GM21526 (cell line): ENCODE results near the gene ZNF235.
"Not testable (repeated sequence)": the region's sequence is repeated elsewhere in the genome, so short reads cannot be mapped to it uniquely, and the experiment has no call there.

ENCODE experiments used
- ATAC-seq: cut with Tn5 transposase; IDR thresholded peaks from one replicate; pipeline ENCODE4 v1.9.1; 2021; ENCODE audit warnings: moderate library complexity; ENCODE audit not compliant: unreplicated experiment, low FRiP score

The ZNF235 gene

DNA sequence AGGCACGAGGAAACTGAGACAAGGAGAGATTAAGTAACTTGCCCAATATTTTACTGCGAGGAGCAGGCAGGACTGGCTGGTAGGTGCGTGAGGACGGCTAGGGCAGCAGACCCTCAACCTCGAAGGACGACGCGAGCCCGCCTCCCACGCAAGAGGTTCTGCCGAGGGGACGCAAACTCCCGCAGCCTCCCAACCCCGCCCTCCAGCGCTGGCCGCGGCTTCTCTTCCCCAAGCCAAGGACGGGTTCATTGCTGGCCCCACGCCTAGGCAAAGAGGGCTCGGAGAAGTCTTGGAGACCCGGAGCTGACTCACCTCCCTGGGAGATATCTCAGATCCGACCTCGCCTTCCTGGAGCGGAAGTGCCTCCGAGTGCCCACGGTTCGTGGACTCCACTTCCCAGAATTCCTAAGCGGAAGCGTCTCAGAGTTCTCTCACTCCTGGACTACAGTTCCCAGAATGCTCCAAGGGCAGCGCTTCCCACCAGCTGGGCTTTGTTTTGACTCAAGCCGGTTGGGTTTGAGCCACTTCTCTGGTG is at the start of gene ZNF235:
Gene ZNF235 (minus strand): TSS at position 367 of the 535 bp plus-strand sequence. CDS start 1,621 bp downstream, outside the sequence.
- peak; percentile 83 for ATAC-seq

DNA sequence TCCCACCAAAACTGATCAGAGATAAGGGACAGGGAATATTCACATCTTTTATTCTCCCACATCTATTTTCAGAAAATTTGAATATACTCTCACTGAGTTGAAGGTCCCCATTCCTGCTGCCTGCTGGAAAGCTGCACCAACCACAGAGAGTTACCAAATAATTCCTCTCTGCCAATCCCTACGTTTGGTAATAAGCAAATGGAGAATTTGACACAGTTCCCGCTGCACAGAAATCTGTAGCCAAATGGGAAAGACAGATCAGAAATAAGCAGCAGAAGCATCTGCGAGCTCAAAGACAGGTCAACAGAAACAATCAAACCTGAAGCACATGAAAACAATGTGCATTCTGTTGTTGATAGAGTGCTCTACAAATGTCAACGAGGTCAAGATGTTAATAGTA is 41.7 kb upstream of the ZNF235 start:
- no peak for ATAC-seq

DNA sequence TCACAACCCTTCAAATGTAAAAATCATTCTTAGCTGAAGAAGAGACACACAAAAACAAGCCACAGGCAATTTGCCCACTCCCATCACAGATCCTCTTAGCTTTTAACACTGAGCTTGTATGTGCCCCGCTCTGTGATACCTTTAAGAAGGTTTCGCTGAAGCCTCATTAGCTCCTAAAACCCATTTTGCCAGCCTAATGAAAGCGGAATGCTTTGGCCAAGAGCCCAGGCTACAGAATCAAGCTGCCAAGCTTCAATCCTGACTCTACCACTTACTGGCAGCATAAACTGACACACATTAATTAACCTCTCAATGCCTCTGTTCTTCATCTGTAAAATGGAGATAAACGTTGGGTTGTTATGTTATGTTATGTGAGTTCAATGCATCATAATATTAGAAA is 41.1 kb upstream of the ZNF235 start:
- no peak for ATAC-seq

DNA sequence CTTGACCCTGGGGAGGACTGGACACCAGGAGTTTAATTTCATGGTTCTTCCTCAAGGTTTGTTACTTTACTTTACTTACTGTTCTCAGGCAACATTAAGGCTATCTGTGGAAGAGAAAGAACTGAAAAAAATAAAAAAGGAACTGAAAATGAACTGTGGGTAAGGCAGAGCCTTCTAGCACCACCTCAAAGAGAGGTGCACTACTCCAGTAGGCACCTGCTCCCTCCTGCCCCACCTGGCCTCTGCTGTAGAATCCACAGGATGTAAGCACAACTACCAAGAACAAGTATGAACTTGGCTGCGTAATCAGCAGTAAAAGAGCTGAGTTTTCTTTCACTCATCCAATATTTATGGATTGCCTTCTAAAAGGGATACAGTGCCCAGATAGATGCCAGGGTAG is 39.4 kb upstream of the ZNF235 start:
- no peak for ATAC-seq

DNA sequence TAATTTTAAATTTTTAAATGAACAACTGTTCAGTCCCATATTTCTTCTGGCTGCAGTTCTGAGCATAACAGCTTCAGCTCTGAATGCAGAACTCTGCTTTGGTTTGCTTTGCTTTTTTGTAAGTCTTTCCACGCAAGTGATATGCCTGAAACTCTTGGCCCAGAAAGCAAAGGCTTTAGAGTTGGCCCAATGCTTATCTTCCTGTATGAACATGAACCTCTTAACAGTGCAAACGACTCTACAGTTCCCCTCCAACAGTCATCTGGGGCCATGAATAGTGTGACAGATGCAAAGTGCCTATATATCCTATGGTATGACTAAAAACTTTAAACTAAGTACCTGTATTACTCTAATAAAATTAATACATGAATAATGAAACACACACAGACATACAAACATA is 37.0 kb upstream of the ZNF235 start:
- no peak for ATAC-seq

DNA sequence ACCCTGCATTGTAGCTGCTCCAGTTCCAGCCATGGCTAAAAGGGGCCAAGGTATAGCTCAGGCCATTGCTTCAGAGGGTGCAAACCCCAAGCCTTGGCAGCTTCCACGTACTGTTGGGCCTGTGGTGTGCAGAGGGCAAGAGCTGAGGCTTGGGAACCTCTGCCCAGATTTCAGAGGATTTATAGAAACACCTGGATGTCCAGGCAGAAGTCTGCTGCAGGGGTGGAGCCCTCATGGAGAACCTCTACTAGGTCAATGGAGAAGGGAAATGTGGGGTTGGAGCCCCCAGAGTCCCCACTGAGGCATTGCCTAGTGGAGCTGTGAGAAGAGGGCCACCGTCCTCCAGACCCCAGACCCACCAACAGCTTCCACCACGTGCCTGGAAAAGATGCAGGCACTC is 29.8 kb upstream of the ZNF235 start:
- ATAC-seq, result not testable (repeated sequence)

DNA sequence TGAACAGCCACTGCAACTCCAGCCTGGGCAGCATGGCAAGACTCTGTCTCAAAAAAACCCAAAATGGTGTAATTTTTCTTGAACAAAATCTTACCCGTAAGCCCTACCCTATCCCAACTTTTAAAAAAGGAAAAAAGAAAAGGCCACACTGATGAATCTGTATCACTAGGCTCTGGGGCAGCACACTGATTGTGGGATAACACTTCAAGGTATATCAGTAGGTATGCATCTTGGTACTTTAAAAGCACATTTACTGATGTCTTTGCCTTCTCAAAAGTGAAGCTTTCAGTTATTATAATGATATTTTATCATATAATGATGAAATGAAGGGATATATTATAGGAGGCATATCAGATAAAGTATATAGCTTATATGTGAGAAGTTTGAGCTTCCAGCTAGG is 27.3 kb upstream of the ZNF235 start:
- ATAC-seq, result no peak

DNA sequence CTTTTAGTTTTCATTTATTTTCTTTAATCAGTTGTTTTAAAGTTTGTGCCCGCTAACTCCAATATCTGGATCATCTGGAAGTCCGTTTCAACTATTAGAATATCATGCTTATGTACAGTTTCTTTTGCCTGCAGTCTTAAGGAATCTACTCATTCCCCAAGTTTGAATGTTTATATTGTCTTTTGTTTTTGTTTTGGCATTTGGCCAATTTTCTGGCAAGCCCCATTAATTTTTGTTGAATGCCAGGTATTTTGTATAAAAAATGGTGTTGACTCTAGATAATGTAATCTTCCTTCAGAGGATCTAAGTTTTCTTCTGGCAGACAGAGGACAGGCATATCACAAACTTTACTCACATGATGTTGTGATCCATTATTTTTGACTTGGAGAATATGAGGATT is 11.1 kb upstream of the ZNF235 start:
- no peak for ATAC-seq

DNA sequence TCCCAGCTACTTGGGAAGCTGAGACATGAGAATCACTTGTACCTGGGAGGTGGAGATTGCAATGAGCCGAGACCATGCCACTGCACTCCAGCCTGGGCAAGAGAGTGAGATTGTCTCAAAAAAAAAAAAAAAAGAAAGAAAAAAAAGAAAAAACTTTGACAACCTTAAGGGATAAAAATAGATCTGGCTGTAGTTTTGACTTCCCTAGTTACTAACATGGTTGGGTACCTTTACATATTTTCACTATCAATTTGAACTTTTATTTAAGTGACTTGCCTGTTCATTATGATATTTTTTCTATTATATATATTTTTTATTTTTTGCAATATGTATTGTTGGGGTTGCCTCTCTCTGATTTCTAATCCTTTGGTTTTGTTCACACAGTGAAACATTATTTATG is 8.4 kb upstream of the ZNF235 start:
- no peak for ATAC-seq

DNA sequence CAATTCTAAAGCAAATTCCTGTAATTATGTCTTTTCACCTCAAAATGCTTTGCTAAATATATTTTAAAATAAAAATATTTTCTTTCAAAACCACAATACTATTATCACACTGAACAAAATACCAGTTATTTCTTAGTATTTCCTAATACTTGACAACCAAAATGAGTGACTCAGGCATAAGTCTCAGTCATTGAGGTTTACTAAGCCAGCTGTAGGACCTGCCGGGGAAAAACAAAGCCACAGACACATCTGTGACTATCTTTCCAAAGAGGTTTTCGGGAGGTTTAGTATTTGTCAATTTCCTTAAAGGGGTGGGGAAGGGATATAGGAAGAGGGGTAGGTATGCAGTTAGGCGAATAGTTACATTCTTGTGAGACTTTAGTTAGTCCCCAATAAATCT is 3.2 kb upstream of the ZNF235 start:
- no peak for ATAC-seq

DNA sequence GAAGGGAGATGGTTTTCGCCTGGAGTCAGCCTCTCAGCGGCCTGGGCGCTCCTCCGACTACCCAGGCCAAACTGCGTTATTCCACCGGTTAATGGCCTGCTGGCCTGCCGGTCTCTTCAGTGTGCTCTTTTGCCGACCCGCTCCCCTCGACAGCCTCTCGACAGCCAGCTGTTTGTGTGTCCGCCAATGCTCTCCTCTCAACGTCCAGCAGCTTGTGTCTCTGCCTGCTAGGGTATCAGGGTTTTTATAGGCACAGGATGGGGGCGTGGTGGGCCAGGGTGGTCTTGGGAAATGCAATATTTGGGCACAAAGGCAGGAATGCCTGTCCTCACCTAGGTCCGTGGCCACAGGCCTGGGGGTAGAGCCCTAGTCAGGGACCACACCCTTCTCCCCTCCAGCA is 1.5 kb upstream of the ZNF235 start:
- no peak for ATAC-seq

DNA sequence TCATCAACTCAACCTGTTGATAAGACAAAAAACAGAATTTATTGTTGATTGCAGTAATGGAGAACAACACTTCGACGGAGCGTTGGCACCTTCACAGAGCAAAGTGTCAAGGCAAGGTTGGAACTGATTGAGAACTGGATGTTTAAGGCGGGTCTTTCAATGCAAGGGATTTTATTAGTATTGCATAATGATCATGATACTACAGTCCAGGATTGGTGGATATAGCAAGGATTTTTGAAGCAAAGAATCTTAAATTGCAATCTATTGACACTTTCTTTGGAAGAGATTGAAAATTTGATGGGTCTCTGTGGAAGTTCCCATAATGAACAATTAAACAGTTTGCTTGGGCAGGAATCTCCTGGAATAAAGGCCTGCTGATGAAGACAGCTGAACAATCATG is 632 bp upstream of the ZNF235 start:
- no peak for ATAC-seq

DNA sequence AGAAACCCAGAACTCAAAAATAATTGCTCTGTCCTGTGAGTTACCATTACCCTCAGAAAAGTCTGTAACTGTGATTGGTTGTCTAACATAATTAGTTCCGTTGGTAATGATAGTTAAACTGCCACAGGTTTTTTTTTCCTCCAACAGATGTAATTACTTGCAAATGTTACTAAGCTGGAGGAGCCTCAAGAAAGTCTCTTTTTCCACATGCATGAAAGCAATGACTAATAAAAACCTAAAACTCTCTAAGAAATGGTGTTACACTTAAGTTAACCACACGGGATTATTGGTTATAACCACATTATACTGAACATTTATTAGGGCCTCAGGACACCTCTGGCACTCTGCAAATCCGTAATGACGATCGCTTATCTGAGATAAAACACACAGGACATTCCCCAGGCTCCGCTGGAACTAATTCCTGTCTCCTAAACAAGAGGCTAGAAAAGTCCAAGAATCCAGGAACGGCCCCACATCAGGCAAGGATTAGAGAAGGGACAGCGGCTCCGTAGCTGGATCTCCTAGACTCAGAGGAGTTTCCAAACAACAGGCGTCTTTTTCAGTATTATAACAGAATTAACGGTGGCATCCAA is 753 bp downstream of the ZNF235 start:
- no peak for ATAC-seq

DNA sequence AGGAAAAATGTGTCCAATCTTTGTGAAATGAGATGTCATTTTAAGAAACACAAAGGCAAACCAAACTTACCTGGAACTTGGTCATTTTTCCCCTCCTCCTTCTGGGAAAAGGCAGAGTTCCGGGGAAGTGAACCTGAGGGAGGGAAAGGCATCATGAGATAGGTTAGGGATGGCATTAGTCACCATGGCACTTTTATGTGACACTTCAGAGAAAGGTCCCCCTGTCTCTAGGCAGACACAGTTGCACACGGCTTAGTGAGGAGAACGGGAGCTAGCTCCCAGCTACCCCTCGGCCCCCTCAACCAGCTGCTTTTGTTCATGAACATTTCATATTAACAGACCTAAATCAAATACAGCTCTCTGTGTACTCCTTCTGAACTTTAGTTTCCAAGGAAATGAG is 1.5 kb downstream of the ZNF235 start:
- ATAC-seq, result no peak

DNA sequence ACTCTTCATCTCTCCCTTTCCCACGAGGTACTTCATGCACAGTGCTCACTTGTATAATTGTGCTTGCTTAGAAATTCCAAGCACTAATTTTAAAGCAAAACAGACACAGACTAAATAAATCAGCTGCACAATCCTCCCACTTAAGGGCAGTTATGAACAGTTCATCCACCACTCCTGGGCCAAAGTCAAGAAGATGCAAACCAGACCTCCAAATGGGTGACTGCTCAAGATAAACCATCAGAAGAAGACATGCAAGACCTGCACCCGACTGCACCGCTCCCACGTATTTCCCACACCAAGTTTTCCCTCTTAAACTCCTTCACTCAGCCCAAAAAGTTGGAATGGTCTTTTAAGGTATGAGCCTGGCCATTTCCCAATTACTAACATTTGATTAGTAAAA is 19.9 kb downstream of the ZNF235 start:
- no peak for ATAC-seq

DNA sequence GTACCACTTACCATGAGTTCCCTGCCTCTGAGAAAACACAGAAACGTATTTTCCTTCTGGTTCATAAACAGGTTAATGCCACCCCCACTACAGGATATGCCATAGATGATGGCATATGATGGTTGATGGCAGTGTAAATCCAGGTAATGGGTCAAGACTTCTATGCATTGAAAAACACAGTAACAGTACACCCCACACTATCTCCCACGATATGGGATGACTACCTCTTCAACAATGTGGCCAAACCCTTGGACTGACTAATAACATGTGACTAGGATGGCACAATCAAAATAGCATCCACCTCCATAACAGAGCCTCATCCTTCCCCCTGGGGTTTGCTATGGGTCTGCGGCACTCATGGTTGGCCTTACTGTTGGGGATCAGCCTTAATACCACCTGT is 22.0 kb downstream of the ZNF235 start:
- no peak for ATAC-seq

DNA sequence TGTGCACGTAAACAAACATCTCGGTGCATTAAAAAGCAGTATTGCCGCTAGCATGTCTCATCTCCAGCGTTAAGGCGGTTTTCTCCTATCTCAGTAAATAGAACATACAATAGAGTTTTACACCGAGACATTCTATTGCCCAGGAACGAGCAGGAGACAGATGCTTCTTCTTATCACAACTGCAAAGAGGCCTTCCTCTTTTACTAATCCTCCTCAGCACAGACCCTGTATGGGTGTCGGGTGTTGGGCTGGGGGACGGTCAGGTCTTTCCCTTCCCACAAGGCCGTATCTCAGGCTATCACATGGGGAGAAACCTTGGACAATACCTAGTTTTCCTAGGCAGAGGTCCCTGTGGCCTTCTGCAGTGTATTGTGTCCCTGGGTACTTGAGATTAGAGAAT is 23.9 kb downstream of the ZNF235 start:
- no peak for ATAC-seq

DNA sequence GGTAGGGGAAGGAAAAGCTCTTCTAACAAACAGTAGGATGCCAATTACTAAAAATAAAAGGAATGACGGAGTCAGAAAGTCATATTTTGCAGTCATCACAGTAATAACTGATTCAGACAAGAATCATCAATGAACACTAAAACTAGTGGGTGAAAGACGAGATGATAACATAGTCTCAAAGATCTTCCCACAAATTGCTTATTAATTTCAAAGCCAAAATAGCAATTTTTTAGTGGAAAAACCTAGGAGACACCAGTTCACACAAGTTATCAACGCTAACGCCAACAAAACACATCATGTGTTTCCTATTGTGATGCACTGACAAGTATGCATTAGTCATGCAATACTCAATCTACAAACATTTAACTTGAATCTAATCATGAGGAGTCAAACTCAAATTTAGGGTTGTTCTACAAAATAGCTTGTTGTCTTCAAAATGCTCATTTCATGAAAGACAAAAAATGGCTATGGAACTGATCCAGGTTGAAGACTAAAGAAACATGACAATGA is 26.6 kb downstream of the ZNF235 start:
- no peak for ATAC-seq

DNA sequence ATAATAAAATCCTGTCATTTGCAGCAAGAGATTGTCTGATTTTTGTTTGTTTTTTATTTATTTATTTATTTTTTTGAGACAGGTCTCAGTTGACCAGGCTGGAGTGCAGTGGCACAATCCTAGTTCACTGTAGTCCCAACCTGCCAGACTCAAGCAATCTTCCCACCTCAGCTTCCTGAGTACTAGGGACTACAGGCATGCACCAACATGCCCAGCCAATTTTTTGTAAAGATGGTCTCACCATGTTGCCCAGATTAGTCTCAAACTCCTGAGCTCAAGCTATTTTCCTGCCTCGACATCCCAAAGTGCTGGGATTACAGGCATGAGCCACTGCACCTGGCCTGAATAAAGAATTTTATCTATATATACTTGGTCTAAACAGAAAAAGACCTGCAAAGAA is 27.5 kb downstream of the ZNF235 start:
- no peak for ATAC-seq

DNA sequence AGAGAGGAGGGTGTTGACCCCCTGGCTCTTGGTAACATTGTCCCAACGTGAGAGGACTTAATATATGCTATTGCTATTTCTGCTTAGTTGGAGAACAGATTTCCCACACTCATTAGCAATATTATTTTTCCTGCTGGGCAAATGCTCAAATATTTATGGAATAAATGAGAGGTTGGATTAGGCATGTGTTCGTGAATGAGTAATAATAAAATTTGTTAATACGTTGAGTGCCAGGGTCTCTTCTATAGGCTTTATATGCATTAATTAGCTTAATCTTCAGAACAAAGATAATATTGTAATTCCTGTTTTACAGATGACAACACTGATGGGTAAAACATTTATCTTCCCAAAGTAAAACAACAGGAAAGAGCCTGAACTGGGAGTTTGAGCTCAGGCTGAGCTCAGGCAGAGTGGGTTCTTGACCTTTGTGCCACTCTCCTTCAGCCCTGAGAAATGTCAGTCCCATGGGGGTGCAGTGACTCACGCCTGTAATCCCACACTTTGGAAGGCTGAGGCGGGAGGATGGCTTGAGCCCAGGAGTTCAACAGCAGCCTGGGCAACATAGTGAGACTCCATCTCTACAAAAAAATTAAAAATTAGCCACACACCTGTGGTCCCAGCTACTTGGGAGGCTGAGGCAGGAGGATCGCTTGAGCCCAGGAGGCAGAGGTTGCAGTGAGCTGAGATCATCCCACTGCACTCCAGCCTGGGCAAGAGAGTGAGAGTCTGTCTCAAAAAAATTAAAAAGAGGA is 44.0 kb downstream of the ZNF235 start:
- no peak for ATAC-seq

DNA sequence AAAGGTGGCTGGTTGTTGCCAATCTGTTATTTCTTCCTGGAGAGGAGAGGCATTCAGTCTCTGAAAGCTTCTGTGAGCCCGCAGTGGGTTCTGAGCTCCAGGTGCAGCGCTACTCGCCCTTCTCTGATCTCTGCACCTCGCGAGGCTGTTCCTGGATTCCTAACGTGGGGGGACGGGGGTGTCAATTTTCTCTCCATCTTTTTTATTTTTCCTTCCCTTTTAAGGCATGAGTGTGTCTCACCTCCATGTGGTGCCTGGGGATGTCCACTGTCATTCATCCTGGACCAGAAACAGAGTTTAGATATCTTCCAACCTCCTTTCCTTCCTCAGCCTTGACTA is 44.5 kb downstream of the ZNF235 start:
- ATAC-seq, result no peak

DNA sequence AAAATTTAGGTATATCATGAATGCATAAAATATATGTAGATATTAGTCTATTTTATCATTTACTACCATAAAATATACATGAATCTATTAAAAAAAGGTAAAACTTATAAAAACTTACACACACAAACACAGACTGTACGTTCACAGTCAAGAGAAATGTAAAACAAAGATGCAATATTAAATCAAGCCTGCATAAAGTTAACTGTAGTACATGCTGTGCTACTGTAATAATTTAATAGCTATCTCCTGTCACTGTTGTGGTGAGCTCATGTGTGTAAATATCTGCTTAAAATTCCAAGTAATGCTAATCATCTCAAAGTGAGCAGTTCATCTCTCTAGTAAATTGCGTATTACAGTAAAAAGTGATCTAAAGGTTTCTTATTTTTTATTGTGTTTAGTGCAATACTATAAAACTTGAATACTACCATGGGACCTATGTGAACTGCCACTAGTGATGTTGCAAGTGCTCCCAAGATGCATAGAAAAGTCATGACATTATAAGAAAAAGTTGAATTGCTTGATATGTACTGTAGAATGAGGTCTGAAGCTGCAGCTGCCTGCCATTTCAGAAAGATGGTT is 45.9 kb downstream of the ZNF235 start:
- no peak for ATAC-seq
